DND-41 (cell line): Measurements from ENCODE around the gene KLF16.

Experiments used
- EZH2 ChIP-seq: IDR thresholded peaks from 3 replicates; pipeline ENCODE4 v1.6.1; 2012; ENCODE audit warnings: borderline replicate concordance, low read depth, mild to moderate bottlenecking, moderate library complexity, low read length, inconsistent platforms; ENCODE audit not compliant: severe bottlenecking
- TF ChIP-seq, protein P1 (sequence below): IDR thresholded peaks from 2 replicates; pipeline ENCODE4 v1.5.1; 2012; ENCODE audit warnings: borderline replicate concordance, low read length, moderate library complexity, mild to moderate bottlenecking; ENCODE audit not compliant: poor library complexity, severe bottlenecking; ENCODE audit errors: extremely low read depth

DNA sequence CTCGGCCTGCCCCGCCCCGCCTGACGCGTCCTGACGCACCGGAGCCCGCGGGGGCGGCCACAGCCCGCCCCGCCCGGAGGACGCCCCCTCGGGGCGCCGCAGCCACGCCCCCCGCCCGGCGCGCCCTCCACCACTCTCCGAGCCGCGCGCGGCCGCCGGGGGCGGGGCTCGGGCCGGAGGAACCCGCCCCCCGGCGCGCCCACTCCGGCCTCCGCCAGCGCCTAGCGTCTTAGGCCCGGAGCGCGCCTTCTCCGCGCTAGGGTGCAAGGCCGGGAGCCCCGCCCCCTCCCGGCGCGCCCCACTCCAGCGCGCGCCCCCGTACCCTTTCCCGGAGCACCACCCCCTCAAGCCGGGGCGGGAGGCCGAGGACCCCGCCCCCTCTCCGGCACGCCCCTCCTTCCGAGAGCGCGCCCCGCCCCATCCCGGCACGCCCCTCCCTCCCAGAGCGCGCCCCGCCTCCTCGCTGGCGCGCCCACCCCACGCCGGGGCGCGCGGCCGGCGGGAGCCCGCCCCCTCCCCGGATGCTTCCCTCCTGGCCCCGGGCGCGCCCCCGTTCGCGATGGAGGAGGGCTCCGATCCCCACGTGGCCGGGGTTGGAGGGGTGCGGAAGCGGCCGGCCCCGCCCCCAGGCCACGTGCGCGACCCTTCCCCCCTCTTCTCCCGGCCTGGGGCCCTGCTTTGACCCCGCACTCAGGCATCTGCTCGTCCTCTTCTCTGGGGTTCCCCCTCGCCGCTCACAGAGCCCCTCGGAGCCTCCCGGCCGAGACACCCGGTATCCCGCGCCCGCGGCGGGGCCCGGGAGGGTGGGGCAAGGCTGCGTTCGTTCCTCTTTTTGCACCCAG lies 480 bp upstream of the KLF16 start:
- TF ChIP-seq, protein P1, sequence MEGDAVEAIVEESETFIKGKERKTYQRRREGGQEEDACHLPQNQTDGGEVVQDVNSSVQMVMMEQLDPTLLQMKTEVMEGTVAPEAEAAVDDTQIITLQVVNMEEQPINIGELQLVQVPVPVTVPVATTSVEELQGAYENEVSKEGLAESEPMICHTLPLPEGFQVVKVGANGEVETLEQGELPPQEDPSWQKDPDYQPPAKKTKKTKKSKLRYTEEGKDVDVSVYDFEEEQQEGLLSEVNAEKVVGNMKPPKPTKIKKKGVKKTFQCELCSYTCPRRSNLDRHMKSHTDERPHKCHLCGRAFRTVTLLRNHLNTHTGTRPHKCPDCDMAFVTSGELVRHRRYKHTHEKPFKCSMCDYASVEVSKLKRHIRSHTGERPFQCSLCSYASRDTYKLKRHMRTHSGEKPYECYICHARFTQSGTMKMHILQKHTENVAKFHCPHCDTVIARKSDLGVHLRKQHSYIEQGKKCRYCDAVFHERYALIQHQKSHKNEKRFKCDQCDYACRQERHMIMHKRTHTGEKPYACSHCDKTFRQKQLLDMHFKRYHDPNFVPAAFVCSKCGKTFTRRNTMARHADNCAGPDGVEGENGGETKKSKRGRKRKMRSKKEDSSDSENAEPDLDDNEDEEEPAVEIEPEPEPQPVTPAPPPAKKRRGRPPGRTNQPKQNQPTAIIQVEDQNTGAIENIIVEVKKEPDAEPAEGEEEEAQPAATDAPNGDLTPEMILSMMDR: no peak
- no peak for TF ChIP-seq EZH2
